Loucy (cell line): Measurements from ENCODE around the gene CEP44.

Experiments used
- CTCF ChIP-seq: fragments of 200-600 bp; sonication (generic); conservative IDR thresholded peaks from 2 replicates; pipeline ENCODE4 v1.5.1; 2014; ENCODE audit warnings: mild to moderate bottlenecking, antibody characterized with exemption, low read length
- EZH2phosphoT487 ChIP-seq: fragments of 200-600 bp; IDR thresholded peaks from 2 replicates; pipeline ENCODE4 v1.6.1; 2018; ENCODE audit warnings: antibody characterized with exemption, mild to moderate bottlenecking, moderate library complexity, borderline replicate concordance

DNA sequence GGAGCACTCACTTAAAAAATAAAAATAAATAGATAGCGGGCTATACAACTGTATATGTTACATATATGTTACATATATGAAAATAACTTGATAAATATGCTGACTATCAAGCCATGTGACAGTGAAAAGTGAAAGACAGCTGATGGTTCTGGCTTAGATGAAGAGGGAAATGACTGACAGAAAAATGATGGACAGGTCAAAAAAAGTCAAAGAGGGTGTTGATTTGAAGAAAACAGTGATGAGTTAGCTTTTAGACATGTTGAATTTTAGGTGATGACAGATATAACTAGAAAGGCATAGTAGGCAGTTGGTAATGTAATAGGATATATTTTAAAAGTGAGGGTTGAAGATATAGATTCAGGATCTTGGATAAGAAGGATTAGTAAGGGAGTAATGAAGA is 38.0 kb upstream of the CEP44 start:
- TF ChIP-seq CTCF (no peak), EZH2phosphoT487 (no peak)
